Astrocyte of the spinal cord (primary cell): ENCODE results near the gene RALGAPA1.

Source experiments
- DNase-seq: peaks from one replicate; pipeline ENCODE4 v3.0.0; 2011; ENCODE audit warnings: low read depth, low spot score
- H3K4me3 ChIP-seq: 2 replicates; pipeline ENCODE4 v1.5.1; 2011; ENCODE audit warnings: low read depth, mild to moderate bottlenecking, low read length, moderate library complexity
- CTCF ChIP-seq: IDR thresholded peaks from 2 replicates; pipeline ENCODE4 v1.5.1; 2012; ENCODE audit warnings: low read depth, mild to moderate bottlenecking, low read length, inconsistent platforms
- in situ Hi-C: cut with HindIII; loops from 2 replicates; pipeline ENCODE4 v1.10.0; 2017; ENCODE audit warnings: low sequenced_read_pairs

Gene RALGAPA1

GRCh38 chr14:35506461-35506860, 302.6 kb downstream of the RALGAPA1 start:
- DNase-seq: no peak
- TF ChIP-seq CTCF: no peak
- no peak overlapping the region for H3K4me3 ChIP-seq
- in situ Hi-C loops: no loop called here

- TF ChIP-seq CTCF: no peak
- no peak for DNase-seq
- in situ Hi-C loops: no loop called here
- H3K4me3 ChIP-seq: no peak overlapping the region
Observed at GRCh38 chr14:35504260-35504659, 304.8 kb downstream of the RALGAPA1 start.

GRCh38 chr14:35503646-35504045, 305.4 kb downstream of the RALGAPA1 start:
- no peak for TF ChIP-seq CTCF
- no peak overlapping the region for H3K4me3 ChIP-seq
- in situ Hi-C loops: no loop called here
- DNase-seq: no peak

GRCh38 chr14:35499180-35499579, 309.9 kb downstream of the RALGAPA1 start:
- H3K4me3 ChIP-seq: no peak overlapping the region

GRCh38 chr14:35495278-35495677, 313.8 kb downstream of the RALGAPA1 start:
- DNase-seq: no peak
- in situ Hi-C loops: no loop called here
- no peak overlapping the region for H3K4me3 ChIP-seq
- TF ChIP-seq CTCF: no peak

More at GRCh38 chr14:35499180-35499579, 309.9 kb downstream of the RALGAPA1 start:
- no peak for DNase-seq
- no peak for TF ChIP-seq CTCF
- in situ Hi-C loops: no loop called here

- H3K4me3 ChIP-seq: no peak overlapping the region
- TF ChIP-seq CTCF: no peak
- in situ Hi-C loops: no loop called here
- no peak for DNase-seq
Observed at GRCh38 chr14:35492569-35493014, 316.5 kb downstream of the RALGAPA1 start.
